HepG2 (cell line): ENCODE measurements around the gene PNPLA3. TPM values are rescaled to one million over a fixed set of nuclear protein-coding genes. Genes with fewer than 3 reads are reported as not detected.

Experiments
- ARNT2 ChIP-seq: sonication (generic); formaldehyde crosslinking; IDR thresholded peaks from 2 replicates; pipeline ENCODE4 v1.8.0; 2022; ENCODE audit warnings: mild to moderate bottlenecking, low read depth, missing genetic modification reagents, moderate library complexity
- ATF6 ChIP-seq: sonication (generic); formaldehyde crosslinking; conservative IDR thresholded peaks from 2 replicates; pipeline ENCODE4 v1.4.0; 2020; ENCODE audit warnings: missing genetic modification reagents
- ATM ChIP-seq: fragments of 450-650 bp; IDR thresholded peaks from 2 replicates; pipeline ENCODE4 v1.7.1; 2017; ENCODE audit warnings: mild to moderate bottlenecking, borderline replicate concordance
- CCAR2 ChIP-seq: fragments of 200-400 bp; formaldehyde crosslinking; optimal IDR thresholded peaks from 2 replicates; pipeline ENCODE3; 2018; ENCODE audit warnings: low read depth, mild to moderate bottlenecking, low read length, moderate library complexity
- ESRRA ChIP-seq: sonication (generic); formaldehyde crosslinking; IDR thresholded peaks from 2 replicates; pipeline ENCODE4 v1.5.1; 2020; ENCODE audit warnings: mild to moderate bottlenecking, low read depth, missing genetic modification reagents
- FIP1L1 ChIP-seq: fragments of 200-400 bp; formaldehyde crosslinking; IDR thresholded peaks from 2 replicates; pipeline ENCODE4 v1.6.1; 2018; ENCODE audit warnings: low read depth, mild to moderate bottlenecking, low read length, moderate library complexity, borderline replicate concordance; ENCODE audit not compliant: insufficient read depth
- FOSL2 ChIP-seq: sonication (generic); formaldehyde crosslinking; IDR thresholded peaks from 2 replicates; pipeline ENCODE4 v1.4.0; 2020; ENCODE audit warnings: missing genetic modification reagents
- FOXA3 ChIP-seq: IDR thresholded peaks from 2 replicates; pipeline ENCODE4 v1.6.1; 2016; ENCODE audit warnings: missing genetic modification reagents, missing compliant biosample characterization
- FOXM1 ChIP-seq: sonication (generic); formaldehyde crosslinking; IDR thresholded peaks from 2 replicates; pipeline ENCODE4 v1.5.0; 2020; ENCODE audit warnings: missing genetic modification reagents
- GATA4 ChIP-seq: sonication (generic); IDR thresholded peaks from 2 replicates; pipeline ENCODE4 v1.6.1; 2016; ENCODE audit warnings: antibody characterized with exemption, low read depth, borderline replicate concordance
- GRHL1 ChIP-seq: sonication (generic); formaldehyde crosslinking; conservative IDR thresholded peaks from 2 replicates; pipeline ENCODE4 v1.8.0; 2022; ENCODE audit warnings: missing genetic modification reagents
- SMC3 ChIP-seq: IDR thresholded peaks from 2 replicates; pipeline ENCODE4 v1.6.1; 2011; ENCODE audit warnings: low read length, improper control_type of control experiment
- XRCC5 ChIP-seq: fragments of 200-400 bp; formaldehyde crosslinking; optimal IDR thresholded peaks from 2 replicates; pipeline ENCODE3; 2017; ENCODE audit warnings: mild to moderate bottlenecking, low read length
- ZHX1 ChIP-seq: sonication (generic); formaldehyde crosslinking; IDR thresholded peaks from 2 replicates; pipeline ENCODE4 v1.8.1; 2022; ENCODE audit warnings: low read depth, mild to moderate bottlenecking, missing genetic modification reagents
- ZSCAN22 ChIP-seq: sonication (generic); formaldehyde crosslinking; IDR thresholded peaks from 2 replicates; pipeline ENCODE4 v1.4.0; 2020; ENCODE audit warnings: mild to moderate bottlenecking, missing genetic modification reagents
- polyA plus RNA-seq, 8 experiments: library from polyadenylated mRNA; depleted of rRNA in 3 of 8; stranded (reverse) in 7 of 8; unstranded in 1 of 8; fragments of >200 nt; fragmentation: Illumina TruSeq in 4 of 8; extraction: Trizol in 4 of 8; gene quantifications; 2 replicates each; pipeline versions ENCODE4 v1.2.1 to v1.2.3, GENCODE V29; 2011 to 2016; ENCODE audit warnings: low read depth in 4 of 8, missing spikeins in 1 of 8, mixed read lengths in 1 of 8; ENCODE audit not compliant: insufficient read depth in 1 of 8
- total RNA-seq, 5 experiments: library from RNA; depleted of rRNA; stranded (reverse); fragments of >200 nt; fragmentation: Illumina TruSeq; extraction: Trizol; gene quantifications; 2 replicates each; pipeline ENCODE4 v1.2.3, GENCODE V29; 2016; ENCODE audit warnings: low read depth in 1 of 5
- TF ChIP-seq, protein P1 (sequence below): sonication (generic); formaldehyde crosslinking; conservative IDR thresholded peaks from 2 replicates; pipeline ENCODE4 v1.8.0; 2022; ENCODE audit warnings: mild to moderate bottlenecking, moderate library complexity, missing genetic modification reagents
- TF ChIP-seq, protein P2 (sequence below): sonication (generic); formaldehyde crosslinking; IDR thresholded peaks from 2 replicates; pipeline ENCODE4 v1.4.0; 2020; ENCODE audit warnings: missing genetic modification reagents
- TF ChIP-seq, protein P3 (sequence below): IDR thresholded peaks from 2 replicates; pipeline ENCODE4 v1.6.1; 2016; ENCODE audit warnings: missing biosample characterization, missing genetic modification reagents, low read depth

PNPLA3 gene
- total and polyA plus RNA-seq, 2 of the 13 experiments (the other 11 are each of a cell fraction or from before 2014, with no cell fraction given), result 16.9 to 19.8 TPM

- TF ChIP-seq, protein P1, sequence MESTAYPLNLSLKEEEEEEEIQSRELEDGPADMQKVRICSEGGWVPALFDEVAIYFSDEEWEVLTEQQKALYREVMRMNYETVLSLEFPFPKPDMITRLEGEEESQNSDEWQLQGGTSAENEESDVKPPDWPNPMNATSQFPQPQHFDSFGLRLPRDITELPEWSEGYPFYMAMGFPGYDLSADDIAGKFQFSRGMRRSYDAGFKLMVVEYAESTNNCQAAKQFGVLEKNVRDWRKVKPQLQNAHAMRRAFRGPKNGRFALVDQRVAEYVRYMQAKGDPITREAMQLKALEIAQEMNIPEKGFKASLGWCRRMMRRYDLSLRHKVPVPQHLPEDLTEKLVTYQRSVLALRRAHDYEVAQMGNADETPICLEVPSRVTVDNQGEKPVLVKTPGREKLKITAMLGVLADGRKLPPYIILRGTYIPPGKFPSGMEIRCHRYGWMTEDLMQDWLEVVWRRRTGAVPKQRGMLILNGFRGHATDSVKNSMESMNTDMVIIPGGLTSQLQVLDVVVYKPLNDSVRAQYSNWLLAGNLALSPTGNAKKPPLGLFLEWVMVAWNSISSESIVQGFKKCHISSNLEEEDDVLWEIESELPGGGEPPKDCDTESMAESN, result no peak
- TF ChIP-seq, protein P2, sequence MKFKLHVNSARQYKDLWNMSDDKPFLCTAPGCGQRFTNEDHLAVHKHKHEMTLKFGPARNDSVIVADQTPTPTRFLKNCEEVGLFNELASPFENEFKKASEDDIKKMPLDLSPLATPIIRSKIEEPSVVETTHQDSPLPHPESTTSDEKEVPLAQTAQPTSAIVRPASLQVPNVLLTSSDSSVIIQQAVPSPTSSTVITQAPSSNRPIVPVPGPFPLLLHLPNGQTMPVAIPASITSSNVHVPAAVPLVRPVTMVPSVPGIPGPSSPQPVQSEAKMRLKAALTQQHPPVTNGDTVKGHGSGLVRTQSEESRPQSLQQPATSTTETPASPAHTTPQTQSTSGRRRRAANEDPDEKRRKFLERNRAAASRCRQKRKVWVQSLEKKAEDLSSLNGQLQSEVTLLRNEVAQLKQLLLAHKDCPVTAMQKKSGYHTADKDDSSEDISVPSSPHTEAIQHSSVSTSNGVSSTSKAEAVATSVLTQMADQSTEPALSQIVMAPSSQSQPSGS (CRISPR knock-in tag), result no peak
- TF ChIP-seq FOSL2 (CRISPR knock-in tag) (peak; percentile 48), ATF6 (CRISPR knock-in tag) (no peak), XRCC5 (peak; percentile 82), FIP1L1 (no peak), FOXM1 (CRISPR knock-in tag) (no peak), ARNT2 (CRISPR knock-in tag) (no peak), ZHX1 (CRISPR knock-in tag) (no peak), GRHL1 (CRISPR knock-in tag) (no peak), GATA4 (no peak), ZSCAN22 (CRISPR knock-in tag) (no peak), ATM (no peak), SMC3 (peak; percentile 52; the same call in 1 of the 2 replicates), FOXA3 (CRISPR knock-in tag) (no peak), ESRRA (CRISPR knock-in tag) (no peak), CCAR2 (no peak)
- TF ChIP-seq, protein P3, sequence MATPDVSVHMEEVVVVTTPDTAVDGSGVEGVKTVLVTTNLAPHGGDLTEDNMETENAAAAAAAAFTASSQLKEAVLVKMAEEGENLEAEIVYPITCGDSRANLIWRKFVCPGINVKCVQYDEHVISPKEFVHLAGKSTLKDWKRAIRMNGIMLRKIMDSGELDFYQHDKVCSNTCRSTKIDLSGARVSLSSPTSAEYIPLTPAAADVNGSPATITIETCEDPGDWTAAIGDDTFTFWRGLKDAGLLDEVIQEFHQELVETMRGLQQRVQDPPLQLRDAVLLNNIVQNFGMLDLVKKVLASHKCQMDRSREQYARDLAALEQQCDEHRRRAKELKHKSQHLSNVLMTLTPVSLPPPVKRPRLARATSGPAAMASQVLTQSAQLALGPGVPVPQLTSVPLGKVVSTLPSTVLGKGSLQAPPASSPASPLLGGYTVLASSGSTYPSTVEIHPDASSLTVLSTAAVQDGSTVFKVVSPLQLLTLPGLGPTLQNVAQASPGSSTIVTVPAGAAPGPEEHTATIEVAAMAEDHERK (CRISPR knock-in tag), result no peak
Measured at GRCh38 chr22:43883012-43883661, 40.5 kb upstream of the PNPLA3 start (continued).
